GM12878 (cell line): ENCODE data around the gene RNF166. TPM values are rescaled to one million over a fixed set of nuclear protein-coding genes. Genes with fewer than 3 reads are reported as not detected.
A peak's percentile ranks its signal among the peaks of the same experiment; 100 is the strongest.

Experiments
- ASH2L ChIP-seq: fragments of 300-600, 200-600 bp; sonication (generic); IDR thresholded peaks from 2 replicates; pipeline ENCODE4 v1.6.1; 2017; ENCODE audit warnings: low read depth, mild to moderate bottlenecking, borderline replicate concordance
- BACH1 ChIP-seq: fragments of 450-650 bp; IDR thresholded peaks from 2 replicates; pipeline ENCODE4 v1.6.1; 2017; ENCODE audit warnings: mild to moderate bottlenecking, borderline replicate concordance
- BRCA1 ChIP-seq: IDR thresholded peaks from 2 replicates; pipeline ENCODE4 v1.6.1; 2011; ENCODE audit warnings: low read depth, low read length, improper control_type of control experiment
- CBX3 ChIP-seq: fragments of 200-600 bp; sonication (generic); IDR thresholded peaks from 2 replicates; pipeline ENCODE4 v1.6.1; 2016; ENCODE audit warnings: low read depth, borderline replicate concordance
- CEBPB ChIP-seq, 2 experiments: fragments of 150-350 bp in 1 of 2; IDR thresholded peaks; 2 replicates each; pipeline ENCODE4 v1.6.1; 2012 to 2014; ENCODE audit warnings: low read depth in 2 of 2, low read length in 2 of 2, borderline replicate concordance in 1 of 2, inconsistent platforms in 1 of 2
- CREB1 ChIP-seq: IDR thresholded peaks from 2 replicates; pipeline ENCODE4 v1.6.1; 2012; ENCODE audit warnings: low read depth, mild to moderate bottlenecking, inconsistent platforms
- CREM ChIP-seq: IDR thresholded peaks from 2 replicates; pipeline ENCODE4 v1.6.1; 2014; ENCODE audit warnings: antibody characterized with exemption, low read depth
- ESRRA ChIP-seq: IDR thresholded peaks from 2 replicates; pipeline ENCODE4 v1.6.1; 2012; ENCODE audit warnings: mild to moderate bottlenecking, low read length, improper control_type of control experiment
- GATAD2B ChIP-seq: fragments of 450-650 bp; conservative IDR thresholded peaks from 2 replicates; pipeline ENCODE4 v1.6.1; 2017; ENCODE audit warnings: low read depth, mild to moderate bottlenecking, moderate library complexity
- IRF4 ChIP-seq: IDR thresholded peaks from 2 replicates; pipeline ENCODE4 v1.6.1; 2011; ENCODE audit warnings: low read depth, low read length
- JUND ChIP-seq: IDR thresholded peaks from 2 replicates; pipeline ENCODE4 v1.6.1; 2012; ENCODE audit warnings: low read depth, mild to moderate bottlenecking, low read length, improper control_type of control experiment, moderate library complexity
- MAX ChIP-seq: IDR thresholded peaks from 2 replicates; pipeline ENCODE4 v1.6.1; 2012; ENCODE audit warnings: low read depth, low read length, improper control_type of control experiment
- MEF2B ChIP-seq: fragments of 450-650 bp; IDR thresholded peaks from 2 replicates; pipeline ENCODE4 v1.6.1; 2018; ENCODE audit warnings: mild to moderate bottlenecking, moderate library complexity; ENCODE audit not compliant: partially characterized antibody, poor library complexity, severe bottlenecking
- MYB ChIP-seq: fragments of 150-350 bp; IDR thresholded peaks from 2 replicates; pipeline ENCODE4 v1.6.1; 2014; ENCODE audit warnings: mild to moderate bottlenecking, low read depth, low read length, borderline replicate concordance
- NFIC ChIP-seq: IDR thresholded peaks from 2 replicates; pipeline ENCODE4 v1.6.1; 2012; ENCODE audit warnings: low read depth, mild to moderate bottlenecking, inconsistent platforms, low read length, moderate library complexity
- NFYA ChIP-seq: IDR thresholded peaks from 2 replicates; pipeline ENCODE4 v1.6.1; 2011; ENCODE audit warnings: low read depth, mild to moderate bottlenecking, low read length, improper control_type of control experiment, borderline replicate concordance
- NFYB ChIP-seq: IDR thresholded peaks from 2 replicates; pipeline ENCODE4 v1.6.1; 2011; ENCODE audit warnings: low read depth, mild to moderate bottlenecking, low read length, improper control_type of control experiment, moderate library complexity; ENCODE audit not compliant: insufficient read depth
- POLR2AphosphoS5 ChIP-seq: IDR thresholded peaks from 2 replicates; pipeline ENCODE4 v1.6.1; 2011; ENCODE audit warnings: mild to moderate bottlenecking, low read length, inconsistent platforms
- RELB ChIP-seq: fragments of 450-650 bp; IDR thresholded peaks from 2 replicates; pipeline ENCODE4 v1.6.1; 2017; ENCODE audit warnings: low read depth, mild to moderate bottlenecking, moderate library complexity
- RUNX3 ChIP-seq: IDR thresholded peaks from 2 replicates; pipeline ENCODE4 v1.6.1; 2012; ENCODE audit warnings: low read length, inconsistent platforms
- SREBF1 ChIP-seq: IDR thresholded peaks from 2 replicates; pipeline ENCODE4 v1.6.1; 2012; ENCODE audit warnings: mild to moderate bottlenecking, low read length
- SREBF2 ChIP-seq: IDR thresholded peaks from 2 replicates; pipeline ENCODE4 v1.6.1; 2012; ENCODE audit warnings: mild to moderate bottlenecking, low read length
- ZBTB40 ChIP-seq: fragments of 450-650 bp; IDR thresholded peaks from 2 replicates; pipeline ENCODE4 v1.6.1; 2016; ENCODE audit warnings: mild to moderate bottlenecking, moderate library complexity, borderline replicate concordance
- ZNF207 ChIP-seq: fragments of 450-650 bp; IDR thresholded peaks from 2 replicates; pipeline ENCODE4 v1.6.1; 2014; ENCODE audit warnings: antibody characterized with exemption, mild to moderate bottlenecking, borderline replicate concordance
- polyA plus RNA-seq, 11 experiments: library from polyadenylated mRNA; depleted of rRNA in 4 of 11; unstranded in 6 of 11; stranded (reverse) in 5 of 11; fragments of >200 nt; fragmentation: Nextera tagmentation in 4 of 11; fragmentation: Illumina TruSeq in 1 of 11; extraction: Ambion mirVana in 4 of 11; extraction: Trizol in 1 of 11; gene quantifications; 1 replicate in 1 of 11; 2 replicates in 10 of 11; pipeline versions ENCODE4 v1.2.1 to v1.2.3, GENCODE V29; 2011 to 2016; ENCODE audit warnings: inconsistent platforms in 2 of 11, missing spikeins in 2 of 11, low read depth in 1 of 11
- total RNA-seq, 4 experiments: library from RNA; depleted of rRNA in 3 of 4; stranded (reverse); fragments of >200 nt in 3 of 4; fragmentation: Illumina TruSeq in 1 of 4; extraction: Trizol in 1 of 4; gene quantifications; 2 replicates each; pipeline versions ENCODE4 v1.2.1 to v1.2.3, GENCODE V29; 2013 to 2021

The RNF166 gene
- total and polyA plus RNA-seq, 10 of the 15 experiments (the other 5 are each of a cell fraction or from before 2014, with no cell fraction given): 0.48 to 32.8 (median 12.1) TPM

- TF ChIP-seq NFIC: peak; percentile 70; the same call in 1 of the 2 replicates
- no peak for TF ChIP-seq CEBPB (IDR thresholded peaks at IDR 0.05; ENCODE audit: borderline replicate concordance in 1 of 2, low read depth in 2 of 2, low read length in 2 of 2)
- TF ChIP-seq CREB1: peak; percentile 62; the same call in 1 of the 2 replicates
- TF ChIP-seq MYB: no peak
- peak; percentile 59; the same call in 1 of the 2 replicates for TF ChIP-seq ZNF207
- peak; percentile 81 for TF ChIP-seq RELB
- peak; percentile 96 for TF ChIP-seq BACH1
- TF ChIP-seq SREBF2: no peak
- TF ChIP-seq NFYA: no peak
- TF ChIP-seq IRF4: peak; percentile 96
- peak; percentile 95 for TF ChIP-seq RUNX3
- no peak for TF ChIP-seq ASH2L
- no peak for TF ChIP-seq ZBTB40
- TF ChIP-seq GATAD2B: 0 out of 2 replicates have a peak, but pooled peaks have one; percentile 79
- TF ChIP-seq SREBF1: no peak
- TF ChIP-seq POLR2AphosphoS5: peak; percentile 78
- TF ChIP-seq CREM: peak; percentile 67
- TF ChIP-seq NFYB: no peak
- TF ChIP-seq ESRRA: no peak; the same call in 1 of the 2 replicates
- no peak for TF ChIP-seq BRCA1
- 0 out of 2 replicates have a peak, but pooled peaks have one; percentile 31 for TF ChIP-seq JUND
- TF ChIP-seq CBX3: no peak
- peak; percentile 74 for TF ChIP-seq MEF2B
- TF ChIP-seq MAX: peak; percentile 90
Observed at GRCh38 chr16:88681709-88682451, 24.3 kb downstream of the RNF166 start (continued).
